Measurements from ENCODE around the gene SYDE1. TPM values are rescaled to one million over a fixed set of nuclear protein-coding genes. Genes with fewer than 3 reads are reported as not detected.
A peak's percentile ranks its signal among the peaks of the same experiment; 100 is the strongest.

Gene SYDE1
- total RNA-seq, 1 donor from 2014 or later, result 15.9 TPM

- DNase-seq (no peak), ATAC-seq (ENCODE audit: poor library complexity) (no peak)
- intact Hi-C loops (cut with DNase I), result no loop called here
Measured at GRCh38 chr19:15104003-15104402, 3.2 kb upstream of the SYDE1 start.

- DNase-seq, result no peak
- no peak for ATAC-seq (ENCODE audit: poor library complexity)
- intact Hi-C loops (cut with DNase I), result no loop called here
Measured at GRCh38 chr19:15104411-15104810, 2.8 kb upstream of the SYDE1 start.

- DNase-seq, result no peak
- intact Hi-C loops (cut with DNase I), result no loop called here
- ATAC-seq (ENCODE audit: poor library complexity), result no peak
Measured at GRCh38 chr19:15105044-15105443, 2.2 kb upstream of the SYDE1 start.

- DNase-seq (no peak), ATAC-seq (ENCODE audit: poor library complexity) (peak; percentile 7)
- intact Hi-C loops (cut with DNase I), result no loop called here
Measured at GRCh38 chr19:15108145-15108844, 1.1 kb downstream of the SYDE1 start.

GRCh38 chr19:15108845-15109767, 1.9 kb downstream of the SYDE1 start:
- intact Hi-C loops (cut with DNase I), result no loop called here
- DNase-seq (no peak), ATAC-seq (ENCODE audit: poor library complexity) (no peak)

- intact Hi-C loops (cut with DNase I), result loop anchor here (10.0 kb wide), 1 partner anchor 145 kb away; no protein-coding TSS in a partner anchor
Measured at GRCh38 chr19:15109768-15110417, 2.7 kb downstream of the SYDE1 start.

GRCh38 chr19:15110418-15110815, 3.2 kb downstream of the SYDE1 start:
- DNase-seq (no peak), ATAC-seq (ENCODE audit: poor library complexity) (no peak)
- intact Hi-C loops (cut with DNase I), result loop anchor here (10.0 kb wide), 1 partner anchor 144 kb away; no protein-coding TSS in a partner anchor

More at GRCh38 chr19:15109768-15110417, 2.7 kb downstream of the SYDE1 start:
- DNase-seq (no peak), ATAC-seq (ENCODE audit: poor library complexity) (no peak)

- ATAC-seq (ENCODE audit: poor library complexity) (no peak), DNase-seq (no peak)
- intact Hi-C loops (cut with DNase I), result loop anchor here (10.0 kb wide), 1 partner anchor 143 kb away; no protein-coding TSS in a partner anchor
Measured at GRCh38 chr19:15111758-15112157, 4.6 kb downstream of the SYDE1 start.

- no peak for ATAC-seq (ENCODE audit: poor library complexity)
- intact Hi-C loops (cut with DNase I), result loop anchor here (10.0 kb wide), 1 partner anchor 142 kb away; no protein-coding TSS in a partner anchor
- DNase-seq, result no peak
Measured at GRCh38 chr19:15112385-15112784, 5.2 kb downstream of the SYDE1 start.

GRCh38 chr19:15113245-15114152, 6.3 kb downstream of the SYDE1 start:
- no peak for ATAC-seq (ENCODE audit: poor library complexity)
- no peak for DNase-seq
- intact Hi-C loops (cut with DNase I), result loop anchor here (10.0 kb wide), 1 partner anchor 141 kb away; no protein-coding TSS in a partner anchor

GRCh38 chr19:15114153-15114540, 6.9 kb downstream of the SYDE1 start:
- no peak for ATAC-seq (ENCODE audit: poor library complexity)
- DNase-seq, result no peak
- intact Hi-C loops (cut with DNase I), result loop anchor here (10.0 kb wide), 1 partner anchor 141 kb away; no protein-coding TSS in a partner anchor

- intact Hi-C loops (cut with DNase I), result loop anchor here (10.0 kb wide), 1 partner anchor 140 kb away; no protein-coding TSS in a partner anchor
- DNase-seq (peak; percentile 94), ATAC-seq (ENCODE audit: poor library complexity) (peak; percentile 79)
Measured at GRCh38 chr19:15115080-15115479, 7.9 kb downstream of the SYDE1 start.

- intact Hi-C loops (cut with DNase I), result loop anchor here (10.0 kb wide), 1 partner anchor 139 kb away; no protein-coding TSS in a partner anchor
- DNase-seq (no peak), ATAC-seq (ENCODE audit: poor library complexity) (no peak)
Measured at GRCh38 chr19:15115762-15116615, 8.8 kb downstream of the SYDE1 start.

- ATAC-seq (ENCODE audit: poor library complexity) (no peak), DNase-seq (no peak)
- intact Hi-C loops (cut with DNase I), result loop anchor here (10.0 kb wide), 1 partner anchor 138 kb away; no protein-coding TSS in a partner anchor
Measured at GRCh38 chr19:15116856-15117255, 9.7 kb downstream of the SYDE1 start.

GRCh38 chr19:15118248-15118647, 11.0 kb downstream of the SYDE1 start:
- intact Hi-C loops (cut with DNase I), result loop anchor here (10.0 kb wide), 1 partner anchor 137 kb away; no protein-coding TSS in a partner anchor
- no peak for ATAC-seq (ENCODE audit: poor library complexity)
- no peak for DNase-seq

- intact Hi-C loops (cut with DNase I), result loop anchor here (10.0 kb wide), 1 partner anchor 136 kb away; no protein-coding TSS in a partner anchor
- ATAC-seq (ENCODE audit: poor library complexity) (no peak), DNase-seq (no peak)
Measured at GRCh38 chr19:15118789-15119494, 11.7 kb downstream of the SYDE1 start.

Data from Right ventricle myocardium superior (tissue), 1 donor.